Measurements from ENCODE around the gene RARS1. TPM values are rescaled to one million over a fixed set of nuclear protein-coding genes. Genes with fewer than 3 reads are reported as not detected.

The RARS1 gene
- total and polyA plus RNA-seq, 9 donors, result 19.1 to 104 (median 74.7) TPM

DNA sequence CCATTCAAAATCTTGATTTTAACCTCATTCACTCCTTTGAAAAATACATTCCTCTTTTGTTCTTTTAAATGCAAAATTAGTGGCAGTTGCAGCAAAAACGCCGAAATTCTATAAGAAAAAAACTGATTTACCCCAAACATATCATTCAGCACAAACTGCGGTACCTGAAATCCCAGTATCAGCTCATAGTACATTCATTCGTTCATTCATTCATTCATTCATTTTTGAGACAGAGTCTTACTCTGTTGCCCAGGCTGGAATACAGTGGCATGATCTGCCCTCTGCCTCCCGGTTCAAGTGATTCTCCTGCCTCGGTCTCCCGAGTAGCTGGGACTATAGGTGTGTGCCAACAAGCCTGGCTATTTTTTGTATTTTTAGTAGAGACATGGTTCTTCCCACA, 63.3 kb downstream of the RARS1 start:
- H3K9me3 ChIP-seq, result no peaks in the 10 kb centered on the region
- TF ChIP-seq EP300 (IDR thresholded peaks at IDR 0.05), result no peak
- TF ChIP-seq, protein P1, sequence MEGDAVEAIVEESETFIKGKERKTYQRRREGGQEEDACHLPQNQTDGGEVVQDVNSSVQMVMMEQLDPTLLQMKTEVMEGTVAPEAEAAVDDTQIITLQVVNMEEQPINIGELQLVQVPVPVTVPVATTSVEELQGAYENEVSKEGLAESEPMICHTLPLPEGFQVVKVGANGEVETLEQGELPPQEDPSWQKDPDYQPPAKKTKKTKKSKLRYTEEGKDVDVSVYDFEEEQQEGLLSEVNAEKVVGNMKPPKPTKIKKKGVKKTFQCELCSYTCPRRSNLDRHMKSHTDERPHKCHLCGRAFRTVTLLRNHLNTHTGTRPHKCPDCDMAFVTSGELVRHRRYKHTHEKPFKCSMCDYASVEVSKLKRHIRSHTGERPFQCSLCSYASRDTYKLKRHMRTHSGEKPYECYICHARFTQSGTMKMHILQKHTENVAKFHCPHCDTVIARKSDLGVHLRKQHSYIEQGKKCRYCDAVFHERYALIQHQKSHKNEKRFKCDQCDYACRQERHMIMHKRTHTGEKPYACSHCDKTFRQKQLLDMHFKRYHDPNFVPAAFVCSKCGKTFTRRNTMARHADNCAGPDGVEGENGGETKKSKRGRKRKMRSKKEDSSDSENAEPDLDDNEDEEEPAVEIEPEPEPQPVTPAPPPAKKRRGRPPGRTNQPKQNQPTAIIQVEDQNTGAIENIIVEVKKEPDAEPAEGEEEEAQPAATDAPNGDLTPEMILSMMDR (IDR thresholded peaks at IDR 0.05), result no peak
- no peak for TF ChIP-seq POLR2A (IDR thresholded peaks at IDR 0.05)
- no peak overlapping the region for H3K4me3 ChIP-seq
- H3K4me1 ChIP-seq (ENCODE audit: insufficient read depth), result no peaks in the 10 kb centered on the region
- WGBS, 3 donors, result 96 to 98% (median 96%) methylated on average over 7 of the region's 7 CpGs
- H3K27ac ChIP-seq, result no peak overlapping the region
- H3K36me3 ChIP-seq, result no peaks in the 10 kb centered on the region
- intact Hi-C loops (cut with DNase I), result no loop called here
- DNase-seq, result no peak
- H3K27me3 ChIP-seq, result no peaks in the 10 kb centered on the region

DNA sequence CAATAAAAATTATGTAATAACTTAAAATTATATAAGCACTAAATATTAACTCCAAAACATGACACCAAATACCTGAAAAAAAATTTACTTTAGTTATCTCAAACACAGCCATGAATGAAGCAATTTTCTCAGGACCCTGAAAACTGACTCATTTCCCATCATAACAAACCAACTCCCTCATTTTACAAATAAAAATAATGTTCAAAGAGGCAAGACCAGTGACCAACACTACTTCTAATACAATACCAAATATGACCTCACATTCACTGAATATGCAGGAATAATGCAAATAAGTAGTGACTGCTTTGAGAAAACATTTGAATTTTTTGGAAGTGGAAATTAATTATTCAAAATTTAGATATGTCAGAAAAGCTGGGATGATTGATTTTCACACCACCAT, 64.4 kb downstream of the RARS1 start:
- no peak overlapping the region for H3K27ac ChIP-seq
- H3K4me3 ChIP-seq, result no peak overlapping the region
- no peaks in the 10 kb centered on the region for H3K27me3 ChIP-seq
- no peaks in the 10 kb centered on the region for H3K4me1 ChIP-seq (ENCODE audit: insufficient read depth)
- no peaks in the 10 kb centered on the region for H3K9me3 ChIP-seq
- DNase-seq, result no peak
- TF ChIP-seq, protein P1 (IDR thresholded peaks at IDR 0.05), result no peak
- TF ChIP-seq POLR2A (IDR thresholded peaks at IDR 0.05) (no peak), EP300 (IDR thresholded peaks at IDR 0.05) (no peak)
- intact Hi-C loops (cut with DNase I), result no loop called here
- H3K36me3 ChIP-seq, result no peaks in the 10 kb centered on the region

DNA sequence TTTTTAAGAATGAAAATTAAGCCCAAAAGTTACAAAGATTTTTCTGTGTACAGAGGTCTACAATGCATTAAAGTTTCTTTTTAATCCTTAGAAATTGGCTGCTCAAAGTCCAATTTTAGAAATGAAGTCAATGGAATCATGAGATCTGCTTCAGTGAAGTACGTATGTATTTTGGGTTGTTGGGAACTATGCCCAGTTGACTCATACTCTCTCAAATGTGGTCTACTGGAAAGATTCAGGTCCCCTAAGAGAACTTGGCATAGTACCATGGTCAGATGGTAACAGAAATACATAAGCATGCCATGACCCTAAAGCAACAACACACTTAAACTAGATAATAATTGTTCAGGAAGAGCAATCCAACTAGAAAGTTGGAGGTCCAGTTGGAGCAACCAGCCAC, 65.9 kb downstream of the RARS1 start:
- no peak for DNase-seq
- H3K27ac ChIP-seq, result no peak overlapping the region
- H3K9me3 ChIP-seq, result no peaks in the 10 kb centered on the region
- no peak overlapping the region for H3K4me3 ChIP-seq
- H3K27me3 ChIP-seq, result no peaks in the 10 kb centered on the region
- 33 to 49% (median 45%) methylated on average over 1 of the region's 1 CpG for WGBS, 3 donors
- no peaks in the 10 kb centered on the region for H3K36me3 ChIP-seq
- no peak for TF ChIP-seq POLR2A (IDR thresholded peaks at IDR 0.05)
- TF ChIP-seq, protein P1 (IDR thresholded peaks at IDR 0.05), result no peak
- TF ChIP-seq EP300 (IDR thresholded peaks at IDR 0.05), result no peak
- H3K4me1 ChIP-seq (ENCODE audit: insufficient read depth), result no peaks in the 10 kb centered on the region
- intact Hi-C loops (cut with DNase I), result no loop called here

DNA sequence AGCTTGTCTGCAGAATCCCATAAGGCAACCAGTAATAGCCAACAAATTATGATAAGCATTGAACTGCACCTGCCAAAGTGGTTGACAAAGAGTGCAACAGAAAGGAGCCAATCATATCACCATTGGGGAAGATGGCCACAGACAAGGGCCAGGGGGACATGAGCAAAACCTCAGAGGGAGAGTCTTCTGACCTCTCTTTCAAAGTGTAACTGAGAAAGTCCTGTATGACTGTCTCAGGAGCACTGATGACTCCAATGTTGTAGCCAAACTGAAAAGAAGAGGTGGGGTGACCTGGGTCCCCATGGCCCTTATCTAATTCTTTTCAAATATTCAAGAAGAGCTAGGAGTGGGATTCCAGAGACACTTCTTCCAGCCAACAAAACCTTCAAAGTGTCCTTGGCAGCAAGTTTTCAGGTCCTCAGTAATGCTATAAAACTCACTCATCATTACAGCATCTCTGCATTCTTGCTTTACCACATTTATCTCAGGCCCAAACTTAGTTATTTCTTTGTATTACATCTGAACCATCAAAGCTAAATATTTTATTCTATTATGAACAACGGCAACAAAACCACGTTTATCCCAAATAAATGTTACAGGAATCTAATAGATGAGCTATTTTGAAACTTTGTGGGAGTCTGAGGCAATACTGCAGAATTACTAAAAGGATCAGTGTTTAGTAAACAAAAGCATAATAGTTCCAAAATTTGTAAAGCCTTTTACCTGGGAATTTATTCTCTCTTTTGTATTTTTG, 67.3 kb downstream of the RARS1 start:
- no peak for DNase-seq
- TF ChIP-seq EP300 (IDR thresholded peaks at IDR 0.05) (no peak), POLR2A (IDR thresholded peaks at IDR 0.05) (no peak)
- TF ChIP-seq, protein P1 (IDR thresholded peaks at IDR 0.05), result no peak
- H3K36me3 ChIP-seq, result no peaks in the 10 kb centered on the region
- intact Hi-C loops (cut with DNase I), result no loop called here
- 60 to 72% (median 60%) methylated on average over 2 of the region's 2 CpGs for WGBS, 3 donors
- no peaks in the 10 kb centered on the region for H3K4me1 ChIP-seq (ENCODE audit: insufficient read depth)
- no peak overlapping the region for H3K4me3 ChIP-seq
- no peaks in the 10 kb centered on the region for H3K9me3 ChIP-seq
- H3K27ac ChIP-seq, result no peak overlapping the region
- H3K27me3 ChIP-seq, result no peaks in the 10 kb centered on the region
